Measurements from ENCODE around the gene AQP7.

DNA sequence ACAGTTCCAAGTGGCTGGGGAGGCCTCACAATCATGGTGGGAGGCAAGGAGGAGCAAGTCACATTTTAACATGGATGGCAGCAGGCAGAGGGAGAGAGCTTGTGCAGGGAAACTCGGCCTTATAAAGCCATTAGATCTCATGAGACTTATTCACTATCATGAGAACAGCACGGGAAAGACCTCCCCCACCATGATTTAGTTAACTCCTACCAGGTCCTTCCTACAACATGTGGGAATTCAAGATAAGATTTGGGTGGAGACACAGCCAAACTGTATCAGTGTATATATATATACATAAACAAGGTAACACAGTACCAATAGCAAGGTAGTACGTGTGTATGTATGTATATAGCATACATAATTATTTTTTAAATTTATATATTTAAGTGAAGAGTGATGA lies 61.2 kb downstream of the AQP7 start:
- TF ChIP-seq SNAI2 (CRISPR knock-in tag; IDR thresholded peaks at IDR 0.05) = no peak
- TF ChIP-seq, protein P1, sequence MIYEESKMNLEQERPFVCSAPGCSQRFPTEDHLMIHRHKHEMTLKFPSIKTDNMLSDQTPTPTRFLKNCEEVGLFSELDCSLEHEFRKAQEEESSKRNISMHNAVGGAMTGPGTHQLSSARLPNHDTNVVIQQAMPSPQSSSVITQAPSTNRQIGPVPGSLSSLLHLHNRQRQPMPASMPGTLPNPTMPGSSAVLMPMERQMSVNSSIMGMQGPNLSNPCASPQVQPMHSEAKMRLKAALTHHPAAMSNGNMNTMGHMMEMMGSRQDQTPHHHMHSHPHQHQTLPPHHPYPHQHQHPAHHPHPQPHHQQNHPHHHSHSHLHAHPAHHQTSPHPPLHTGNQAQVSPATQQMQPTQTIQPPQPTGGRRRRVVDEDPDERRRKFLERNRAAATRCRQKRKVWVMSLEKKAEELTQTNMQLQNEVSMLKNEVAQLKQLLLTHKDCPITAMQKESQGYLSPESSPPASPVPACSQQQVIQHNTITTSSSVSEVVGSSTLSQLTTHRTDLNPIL (CRISPR knock-in tag; IDR thresholded peaks at IDR 0.05; ENCODE audit: low read depth) = no peak
- no peak for TF ChIP-seq BACH2 (CRISPR knock-in tag; IDR thresholded peaks at IDR 0.05; ENCODE audit: borderline replicate concordance)
- no peak for TF ChIP-seq ZNF8 (CRISPR knock-in tag; IDR thresholded peaks at IDR 0.05)
- TF ChIP-seq TOX (CRISPR knock-in tag; IDR thresholded peaks at IDR 0.05; ENCODE audit: borderline replicate concordance) = no peak
- TF ChIP-seq, protein P2, sequence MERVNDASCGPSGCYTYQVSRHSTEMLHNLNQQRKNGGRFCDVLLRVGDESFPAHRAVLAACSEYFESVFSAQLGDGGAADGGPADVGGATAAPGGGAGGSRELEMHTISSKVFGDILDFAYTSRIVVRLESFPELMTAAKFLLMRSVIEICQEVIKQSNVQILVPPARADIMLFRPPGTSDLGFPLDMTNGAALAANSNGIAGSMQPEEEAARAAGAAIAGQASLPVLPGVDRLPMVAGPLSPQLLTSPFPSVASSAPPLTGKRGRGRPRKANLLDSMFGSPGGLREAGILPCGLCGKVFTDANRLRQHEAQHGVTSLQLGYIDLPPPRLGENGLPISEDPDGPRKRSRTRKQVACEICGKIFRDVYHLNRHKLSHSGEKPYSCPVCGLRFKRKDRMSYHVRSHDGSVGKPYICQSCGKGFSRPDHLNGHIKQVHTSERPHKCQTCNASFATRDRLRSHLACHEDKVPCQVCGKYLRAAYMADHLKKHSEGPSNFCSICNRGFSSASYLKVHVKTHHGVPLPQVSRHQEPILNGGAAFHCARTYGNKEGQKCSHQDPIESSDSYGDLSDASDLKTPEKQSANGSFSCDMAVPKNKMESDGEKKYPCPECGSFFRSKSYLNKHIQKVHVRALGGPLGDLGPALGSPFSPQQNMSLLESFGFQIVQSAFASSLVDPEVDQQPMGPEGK (CRISPR knock-in tag; IDR thresholded peaks at IDR 0.05; ENCODE audit: borderline replicate concordance) = no peak
- TF ChIP-seq PPARA (CRISPR knock-in tag; IDR thresholded peaks at IDR 0.05; ENCODE audit: borderline replicate concordance) = no peak
- TF ChIP-seq, protein P3, sequence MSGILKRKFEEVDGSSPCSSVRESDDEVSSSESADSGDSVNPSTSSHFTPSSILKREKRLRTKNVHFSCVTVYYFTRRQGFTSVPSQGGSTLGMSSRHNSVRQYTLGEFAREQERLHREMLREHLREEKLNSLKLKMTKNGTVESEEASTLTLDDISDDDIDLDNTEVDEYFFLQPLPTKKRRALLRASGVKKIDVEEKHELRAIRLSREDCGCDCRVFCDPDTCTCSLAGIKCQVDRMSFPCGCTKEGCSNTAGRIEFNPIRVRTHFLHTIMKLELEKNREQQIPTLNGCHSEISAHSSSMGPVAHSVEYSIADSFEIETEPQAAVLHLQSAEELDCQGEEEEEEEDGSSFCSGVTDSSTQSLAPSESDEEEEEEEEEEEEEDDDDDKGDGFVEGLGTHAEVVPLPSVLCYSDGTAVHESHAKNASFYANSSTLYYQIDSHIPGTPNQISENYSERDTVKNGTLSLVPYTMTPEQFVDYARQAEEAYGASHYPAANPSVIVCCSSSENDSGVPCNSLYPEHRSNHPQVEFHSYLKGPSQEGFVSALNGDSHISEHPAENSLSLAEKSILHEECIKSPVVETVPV (CRISPR knock-in tag; IDR thresholded peaks at IDR 0.05) = no peak
- no peak for TF ChIP-seq OSR1 (CRISPR knock-in tag; IDR thresholded peaks at IDR 0.05)
- no peak for TF ChIP-seq ZFP30 (CRISPR knock-in tag; IDR thresholded peaks at IDR 0.05)
- no peak for TF ChIP-seq ZFP3 (CRISPR knock-in tag; IDR thresholded peaks at IDR 0.05)
- TF ChIP-seq CSDC2 (CRISPR knock-in tag; IDR thresholded peaks at IDR 0.05) = no peak
- TF ChIP-seq, protein P4, sequence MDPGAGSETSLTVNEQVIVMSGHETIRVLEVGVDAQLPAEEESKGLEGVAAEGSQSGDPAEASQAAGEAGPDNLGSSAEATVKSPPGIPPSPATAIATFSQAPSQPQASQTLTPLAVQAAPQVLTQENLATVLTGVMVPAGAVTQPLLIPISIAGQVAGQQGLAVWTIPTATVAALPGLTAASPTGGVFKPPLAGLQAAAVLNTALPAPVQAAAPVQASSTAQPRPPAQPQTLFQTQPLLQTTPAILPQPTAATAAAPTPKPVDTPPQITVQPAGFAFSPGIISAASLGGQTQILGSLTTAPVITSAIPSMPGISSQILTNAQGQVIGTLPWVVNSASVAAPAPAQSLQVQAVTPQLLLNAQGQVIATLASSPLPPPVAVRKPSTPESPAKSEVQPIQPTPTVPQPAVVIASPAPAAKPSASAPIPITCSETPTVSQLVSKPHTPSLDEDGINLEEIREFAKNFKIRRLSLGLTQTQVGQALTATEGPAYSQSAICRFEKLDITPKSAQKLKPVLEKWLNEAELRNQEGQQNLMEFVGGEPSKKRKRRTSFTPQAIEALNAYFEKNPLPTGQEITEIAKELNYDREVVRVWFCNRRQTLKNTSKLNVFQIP (CRISPR knock-in tag; IDR thresholded peaks at IDR 0.05; ENCODE audit: borderline replicate concordance, low read depth) = no peak
- no peak for TF ChIP-seq ZC3H10 (CRISPR knock-in tag; IDR thresholded peaks at IDR 0.05)
